Activated naive CD8-positive, alpha-beta T cell treated with anti-CD3 and anti-CD28 coated beads, Interleukin-2, amount 10 ng/mL, durations not matched to agents 7 days and 5 days (primary cell): ENCODE measurements around the gene MYH10. TPM values are rescaled to one million over a fixed set of nuclear protein-coding genes. Genes with fewer than 3 reads are reported as not detected.
"Not testable (repeated sequence)": the region's sequence is repeated elsewhere in the genome, so short reads cannot be mapped to it uniquely, and the experiment has no call there.

Source experiments
- ATAC-seq: fragments of 150-1000 bp; cut with Tn5 transposase; one replicate; pipeline ENCODE4 v1.10.0; 2021; ENCODE audit warnings: low read depth, moderate library complexity
- POLR2A ChIA-PET: fragments of 350-600 bp; sonication (Branson Sonifier 250); formaldehyde crosslinking; loops from one replicate; lab custom pipeline; 2021; ENCODE audit warnings: antibody characterized with exemption; lab: Charles Lee
- DNase-seq: peaks from one replicate; pipeline ENCODE4 v3.0.0; 2021
- H3K27ac Mint-ChIP-seq: one replicate; pipeline ENCODE4 v1.8.0; 2022; ENCODE audit warnings: mild to moderate bottlenecking, mixed read lengths
- H3K27me3 Mint-ChIP-seq: one replicate; pipeline ENCODE4 v1.8.0; 2022; ENCODE audit warnings: mild to moderate bottlenecking, moderate library complexity, mixed read lengths
- H3K36me3 Mint-ChIP-seq: one replicate; pipeline ENCODE4 v1.8.0; 2021; ENCODE audit warnings: mild to moderate bottlenecking, mixed read lengths
- H3K4me1 Mint-ChIP-seq: one replicate; pipeline ENCODE4 v1.8.0; 2021; ENCODE audit warnings: mixed read lengths
- H3K4me3 Mint-ChIP-seq: one replicate; pipeline ENCODE4 v1.8.0; 2022; ENCODE audit warnings: mild to moderate bottlenecking, moderate library complexity, mixed read lengths
- H3K9me3 Mint-ChIP-seq: one replicate; pipeline ENCODE4 v1.8.0; 2021; ENCODE audit warnings: mixed read lengths
- total RNA-seq, 2 experiments: library from RNA; stranded (reverse); gene quantifications; one replicate each; pipeline ENCODE4 v1.2.3, GENCODE V29; 2021

Gene MYH10
- total RNA-seq, 2 experiments from 2014 or later: 12.8 to 14.4 TPM

GRCh38 chr17:8660709-8661108, 30.2 kb upstream of the MYH10 start:
- ATAC-seq, H3K4me3 Mint-ChIP-seq, POLR2A ChIA-PET, H3K27ac Mint-ChIP-seq, H3K36me3 Mint-ChIP-seq, H3K4me1 Mint-ChIP-seq, DNase-seq, H3K9me3 Mint-ChIP-seq: not testable (repeated sequence)
- peaks cover 16% of the 10 kb centered on the region for H3K27me3 Mint-ChIP-seq

- Mint-ChIP-seq H3K4me3 (no peak overlapping the region), H3K36me3 (no peaks in the 10 kb centered on the region), H3K27ac (no peak overlapping the region), H3K9me3 (peaks cover 5% of the 10 kb centered on the region), H3K27me3 (peaks cover 13% of the 10 kb centered on the region), H3K4me1 (no peaks in the 10 kb centered on the region)
- DNase-seq: no peak
- no peak for ATAC-seq
- POLR2A ChIA-PET: no interaction called here
These were observed 29.4 kb upstream of the MYH10 start for GRCh38 chr17:8659758-8660410.

DNA sequence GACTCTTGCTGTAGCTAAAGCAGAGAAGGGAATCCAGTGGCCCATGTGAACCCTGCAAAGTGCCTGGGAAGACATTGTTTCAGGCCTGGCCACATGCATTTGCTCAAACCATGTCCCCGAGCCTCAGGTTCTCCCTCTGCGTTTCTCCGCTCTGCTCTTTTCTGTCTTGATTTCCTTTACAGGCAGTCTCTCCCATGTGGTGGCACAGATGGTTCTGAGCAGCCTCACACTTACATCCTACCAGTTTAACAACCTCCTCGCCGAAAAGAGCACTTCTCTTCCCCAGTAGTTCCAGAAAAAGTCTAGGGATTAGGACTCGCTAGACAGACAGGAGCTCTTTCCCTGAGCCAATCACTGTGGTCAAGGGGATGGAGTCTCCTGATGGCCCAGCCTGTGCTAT, 28.3 kb upstream of the MYH10 start:
- H3K27ac Mint-ChIP-seq: no peak overlapping the region
- DNase-seq: no peak

GRCh38 chr17:8656693-8657092, 26.2 kb upstream of the MYH10 start:
- ATAC-seq (no peak), DNase-seq (no peak)
- Mint-ChIP-seq H3K4me3 (no peak overlapping the region), H3K36me3 (no peaks in the 10 kb centered on the region), H3K4me1 (peaks cover 1% of the 10 kb centered on the region), H3K27me3 (peaks cover 11% of the 10 kb centered on the region), H3K9me3 (peaks cover 5% of the 10 kb centered on the region), H3K27ac (no peak overlapping the region)
- POLR2A ChIA-PET: no interaction called here

More for the DNA sequence above, 28.3 kb upstream of the MYH10 start:
- H3K9me3 Mint-ChIP-seq: peaks cover 5% of the 10 kb centered on the region
- H3K4me1 Mint-ChIP-seq: peaks cover 1% of the 10 kb centered on the region
- no peak overlapping the region for H3K4me3 Mint-ChIP-seq
- peaks cover 15% of the 10 kb centered on the region for H3K27me3 Mint-ChIP-seq
- no peak for ATAC-seq
- H3K36me3 Mint-ChIP-seq: no peaks in the 10 kb centered on the region
- POLR2A ChIA-PET: no interaction called here

GRCh38 chr17:8654822-8655221, 24.3 kb upstream of the MYH10 start:
- DNase-seq (no peak), ATAC-seq (no peak)
- Mint-ChIP-seq H3K27me3 (peaks cover 14% of the 10 kb centered on the region), H3K36me3 (no peaks in the 10 kb centered on the region), H3K27ac (no peak overlapping the region), H3K9me3 (peaks cover 2% of the 10 kb centered on the region), H3K4me1 (peaks cover 1% of the 10 kb centered on the region), H3K4me3 (no peak overlapping the region)
- POLR2A ChIA-PET: no interaction called here

DNA sequence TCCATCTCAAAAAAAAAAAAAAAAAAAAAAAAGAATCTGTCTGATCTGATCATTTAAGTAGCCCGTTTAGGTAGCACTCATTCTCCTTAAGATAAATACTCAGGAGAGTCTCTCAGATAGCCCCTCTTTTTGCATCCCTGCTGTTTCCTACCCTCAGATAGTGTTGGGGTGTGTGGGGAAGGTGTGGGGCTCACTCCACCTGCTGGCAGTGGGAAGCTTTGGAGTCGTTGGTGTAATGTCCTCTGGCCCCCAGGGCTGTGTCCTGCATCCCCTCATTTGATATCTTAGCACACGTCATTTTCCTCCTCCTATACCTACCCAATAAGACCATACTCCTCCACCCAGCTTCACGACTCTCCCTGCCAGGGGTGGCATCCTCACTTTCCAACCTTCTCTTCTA, 20.5 kb upstream of the MYH10 start:
- Mint-ChIP-seq H3K27ac (no peak overlapping the region), H3K27me3 (peaks cover 11% of the 10 kb centered on the region), H3K4me1 (peaks cover 1% of the 10 kb centered on the region), H3K9me3 (no peaks in the 10 kb centered on the region), H3K4me3 (no peak overlapping the region), H3K36me3 (no peaks in the 10 kb centered on the region)
- DNase-seq (no peak), ATAC-seq (no peak)
- POLR2A ChIA-PET: no interaction called here

- peaks cover 1% of the 10 kb centered on the region for H3K4me1 Mint-ChIP-seq
- H3K36me3 Mint-ChIP-seq: no peaks in the 10 kb centered on the region
- no peak overlapping the region for H3K4me3 Mint-ChIP-seq
- POLR2A ChIA-PET: no interaction called here
- ATAC-seq: no peak
- no peak for DNase-seq
- H3K9me3 Mint-ChIP-seq: no peaks in the 10 kb centered on the region
- H3K27ac Mint-ChIP-seq: no peak overlapping the region
- H3K27me3 Mint-ChIP-seq: peaks cover 11% of the 10 kb centered on the region
These were observed 19.6 kb upstream of the MYH10 start for GRCh38 chr17:8650119-8650499.

DNA sequence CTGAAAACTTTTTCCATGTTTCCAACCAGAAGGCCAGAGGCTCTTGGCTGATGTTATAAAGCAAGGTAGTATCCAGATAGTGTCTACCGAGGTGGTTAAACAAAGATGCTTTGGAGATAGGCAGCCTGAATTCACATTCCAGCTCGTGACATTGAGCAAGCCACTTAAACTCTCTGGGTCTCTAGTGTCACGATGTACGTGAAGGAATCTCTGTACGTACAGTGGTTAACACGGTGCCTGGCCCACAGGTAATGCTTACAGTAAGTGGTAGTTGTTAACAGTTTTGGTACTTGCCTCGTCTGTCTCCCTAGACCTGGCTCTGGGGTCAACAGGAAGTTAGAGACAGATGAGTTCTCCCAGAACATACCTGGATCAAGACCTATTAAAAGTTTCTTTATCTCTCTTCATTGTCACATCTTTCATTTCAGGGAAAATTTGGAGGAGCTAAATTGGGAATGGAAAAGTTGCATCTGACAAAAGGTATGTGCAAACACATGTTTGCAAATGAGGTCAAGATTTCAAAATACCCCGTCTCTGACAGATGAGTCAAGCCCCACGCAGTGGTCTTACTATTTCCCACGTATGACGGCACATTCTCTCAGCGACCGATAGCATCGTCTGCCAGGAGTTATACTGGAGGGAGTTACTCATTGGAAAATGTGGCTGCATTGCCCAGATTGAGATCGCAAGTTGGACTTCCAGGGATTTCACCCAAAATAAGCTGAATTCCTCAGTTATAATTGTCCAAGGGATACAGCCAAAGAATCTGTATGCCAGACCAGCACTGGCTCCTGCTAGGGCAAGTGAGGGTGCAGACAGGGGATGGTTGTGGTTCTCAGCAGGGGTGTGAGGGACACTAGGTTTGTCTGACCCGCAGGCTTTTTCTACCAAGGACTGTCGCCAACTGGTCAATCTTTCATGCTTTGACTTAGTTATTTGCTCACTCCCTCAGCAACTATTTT, 18.9 kb upstream of the MYH10 start:
- H3K4me1 Mint-ChIP-seq: peaks cover 1% of the 10 kb centered on the region
- H3K9me3 Mint-ChIP-seq: no peaks in the 10 kb centered on the region
- POLR2A ChIA-PET: no interaction called here
- no peak for DNase-seq
- H3K36me3 Mint-ChIP-seq: no peaks in the 10 kb centered on the region
- H3K4me3 Mint-ChIP-seq: no peak overlapping the region
- no peak for ATAC-seq
- H3K27me3 Mint-ChIP-seq: peaks cover 9% of the 10 kb centered on the region
- H3K27ac Mint-ChIP-seq: no peak overlapping the region

- POLR2A ChIA-PET: no interaction called here
- Mint-ChIP-seq H3K4me1 (no peaks in the 10 kb centered on the region), H3K9me3 (no peaks in the 10 kb centered on the region), H3K27me3 (peaks cover 17% of the 10 kb centered on the region), H3K36me3 (no peaks in the 10 kb centered on the region), H3K27ac (no peak overlapping the region), H3K4me3 (no peak overlapping the region)
- no peak for ATAC-seq
- DNase-seq: no peak
These were observed 17.4 kb upstream of the MYH10 start for GRCh38 chr17:8647956-8648355.

DNA sequence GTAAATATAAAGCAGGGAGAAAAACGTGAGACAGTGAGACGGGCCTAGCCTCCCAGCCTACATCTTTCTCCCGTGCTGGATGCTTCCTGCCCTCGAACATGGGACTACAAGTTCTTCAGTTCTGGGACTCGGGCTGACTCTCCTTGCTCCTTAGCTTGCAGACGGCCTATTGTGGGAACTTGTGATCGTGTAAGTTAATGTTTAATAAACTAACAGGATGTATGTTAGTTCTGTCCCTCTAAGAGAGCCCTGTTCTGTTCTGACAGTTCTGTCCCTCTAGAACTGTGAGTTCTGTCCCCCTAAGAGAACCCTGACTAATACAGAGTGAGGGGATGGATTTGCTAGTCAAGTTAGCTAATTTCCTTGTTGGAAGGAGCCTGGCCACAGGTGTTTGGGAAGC, 16.7 kb upstream of the MYH10 start:
- H3K27ac Mint-ChIP-seq: no peak overlapping the region
- no peaks in the 10 kb centered on the region for H3K4me1 Mint-ChIP-seq
- no peaks in the 10 kb centered on the region for H3K9me3 Mint-ChIP-seq
- no peak overlapping the region for H3K4me3 Mint-ChIP-seq
- ATAC-seq (no peak), DNase-seq (no peak)
- POLR2A ChIA-PET: no interaction called here
- H3K36me3 Mint-ChIP-seq: no peaks in the 10 kb centered on the region
- peaks cover 18% of the 10 kb centered on the region for H3K27me3 Mint-ChIP-seq

DNA sequence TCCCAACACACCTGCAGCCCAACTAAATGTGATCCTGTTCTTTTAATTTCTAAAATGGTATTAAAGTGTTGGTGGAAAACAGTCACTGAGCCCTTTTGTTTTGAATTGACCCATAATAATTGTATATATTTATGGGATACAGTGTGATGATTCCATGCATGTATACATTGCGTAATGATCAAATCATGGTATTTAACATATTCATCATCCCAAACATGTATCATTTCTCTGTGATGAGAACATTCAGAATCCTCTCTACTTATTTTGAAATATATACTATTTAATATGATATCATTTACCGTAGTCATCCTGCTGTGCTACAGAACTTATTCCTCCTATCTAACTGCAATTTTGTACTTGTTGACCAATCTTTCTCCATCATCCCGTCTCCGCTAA, 14.0 kb upstream of the MYH10 start:
- DNase-seq: no peak
- no peak overlapping the region for H3K4me3 Mint-ChIP-seq
- ATAC-seq: no peak
- no peak overlapping the region for H3K27ac Mint-ChIP-seq
- POLR2A ChIA-PET: no interaction called here
- no peaks in the 10 kb centered on the region for H3K9me3 Mint-ChIP-seq
- H3K27me3 Mint-ChIP-seq: peaks cover 13% of the 10 kb centered on the region
- H3K36me3 Mint-ChIP-seq: no peaks in the 10 kb centered on the region
- H3K4me1 Mint-ChIP-seq: no peaks in the 10 kb centered on the region

- no peak for ATAC-seq
- no peak for DNase-seq
- Mint-ChIP-seq H3K4me3 (no peak overlapping the region), H3K4me1 (no peaks in the 10 kb centered on the region), H3K9me3 (no peaks in the 10 kb centered on the region), H3K27me3 (peaks cover 13% of the 10 kb centered on the region), H3K36me3 (no peaks in the 10 kb centered on the region), H3K27ac (no peak overlapping the region)
- POLR2A ChIA-PET: no interaction called here
These were observed 13.5 kb upstream of the MYH10 start for GRCh38 chr17:8643855-8644506.

GRCh38 chr17:8639709-8640108, 9.2 kb upstream of the MYH10 start:
- ATAC-seq (no peak), DNase-seq (no peak)
- Mint-ChIP-seq H3K4me1 (no peaks in the 10 kb centered on the region), H3K36me3 (no peaks in the 10 kb centered on the region), H3K9me3 (no peaks in the 10 kb centered on the region), H3K4me3 (no peak overlapping the region), H3K27me3 (peaks cover 25% of the 10 kb centered on the region), H3K27ac (no peak overlapping the region)
- POLR2A ChIA-PET: no interaction called here
